ENCODE results near the gene DVL1. TPM values are rescaled to one million over a fixed set of nuclear protein-coding genes. Genes with fewer than 3 reads are reported as not detected.
A peak's percentile ranks its signal among the peaks of the same experiment; 100 is the strongest.

DVL1 gene
- total and polyA plus RNA-seq, 7 donors = 25.8 to 85.0 (median 58.9) TPM

DNA sequence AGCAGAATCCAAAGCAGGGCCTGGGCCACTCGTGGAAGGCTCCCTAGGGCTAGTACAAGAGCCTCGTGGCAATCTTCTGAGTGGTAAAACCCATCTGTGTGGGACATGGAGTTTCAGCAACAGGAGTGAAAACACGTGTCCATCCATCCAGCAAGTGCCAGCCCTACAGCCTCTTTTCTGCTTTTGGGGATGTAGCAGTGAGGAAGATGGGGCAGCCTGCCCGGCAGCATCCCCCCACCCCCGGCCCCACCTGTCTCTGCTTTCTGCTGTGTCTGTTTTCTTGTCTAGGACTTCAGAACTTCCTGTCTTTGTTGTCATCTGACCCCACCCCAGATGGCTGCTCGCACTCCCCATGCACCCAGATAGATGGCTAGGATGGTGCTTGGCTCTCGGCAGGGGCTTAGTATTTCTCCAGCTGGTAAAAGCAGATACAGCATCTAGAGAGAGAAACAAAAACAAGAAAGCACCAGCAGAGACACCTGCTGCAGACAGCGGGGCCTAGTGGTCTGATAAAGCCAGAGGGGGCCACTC lies 23.1 kb downstream of the DVL1 start:
- no peak for DNase-seq
- WGBS, 2 donors = 46 to 64% methylated on average over 8 of the region's 8 CpGs
- H3K4me1 ChIP-seq = peaks cover 3 to 52% (median 45%) of the 10 kb centered on the region in 4 donors
- H3K27me3 ChIP-seq = no peaks in the 10 kb centered on the region
- H3K36me3 ChIP-seq = peaks cover 0 to 31% (median 13%) of the 10 kb centered on the region in 4 donors
- H3K9me3 ChIP-seq = no peaks in the 10 kb centered on the region
- peak overlapping the region in 1 of 4 donors; percentile 100 for H3K4me3 ChIP-seq
- intact Hi-C loops (cut with DNase I) = no loop called here
- TF ChIP-seq, protein P1, sequence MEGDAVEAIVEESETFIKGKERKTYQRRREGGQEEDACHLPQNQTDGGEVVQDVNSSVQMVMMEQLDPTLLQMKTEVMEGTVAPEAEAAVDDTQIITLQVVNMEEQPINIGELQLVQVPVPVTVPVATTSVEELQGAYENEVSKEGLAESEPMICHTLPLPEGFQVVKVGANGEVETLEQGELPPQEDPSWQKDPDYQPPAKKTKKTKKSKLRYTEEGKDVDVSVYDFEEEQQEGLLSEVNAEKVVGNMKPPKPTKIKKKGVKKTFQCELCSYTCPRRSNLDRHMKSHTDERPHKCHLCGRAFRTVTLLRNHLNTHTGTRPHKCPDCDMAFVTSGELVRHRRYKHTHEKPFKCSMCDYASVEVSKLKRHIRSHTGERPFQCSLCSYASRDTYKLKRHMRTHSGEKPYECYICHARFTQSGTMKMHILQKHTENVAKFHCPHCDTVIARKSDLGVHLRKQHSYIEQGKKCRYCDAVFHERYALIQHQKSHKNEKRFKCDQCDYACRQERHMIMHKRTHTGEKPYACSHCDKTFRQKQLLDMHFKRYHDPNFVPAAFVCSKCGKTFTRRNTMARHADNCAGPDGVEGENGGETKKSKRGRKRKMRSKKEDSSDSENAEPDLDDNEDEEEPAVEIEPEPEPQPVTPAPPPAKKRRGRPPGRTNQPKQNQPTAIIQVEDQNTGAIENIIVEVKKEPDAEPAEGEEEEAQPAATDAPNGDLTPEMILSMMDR (IDR thresholded peaks at IDR 0.05) = no peak
- no peak for TF ChIP-seq POLR2A (IDR thresholded peaks at IDR 0.05)
- H3K27ac ChIP-seq = peak overlapping the region in 1 of 4 donors; percentile 90

DNA sequence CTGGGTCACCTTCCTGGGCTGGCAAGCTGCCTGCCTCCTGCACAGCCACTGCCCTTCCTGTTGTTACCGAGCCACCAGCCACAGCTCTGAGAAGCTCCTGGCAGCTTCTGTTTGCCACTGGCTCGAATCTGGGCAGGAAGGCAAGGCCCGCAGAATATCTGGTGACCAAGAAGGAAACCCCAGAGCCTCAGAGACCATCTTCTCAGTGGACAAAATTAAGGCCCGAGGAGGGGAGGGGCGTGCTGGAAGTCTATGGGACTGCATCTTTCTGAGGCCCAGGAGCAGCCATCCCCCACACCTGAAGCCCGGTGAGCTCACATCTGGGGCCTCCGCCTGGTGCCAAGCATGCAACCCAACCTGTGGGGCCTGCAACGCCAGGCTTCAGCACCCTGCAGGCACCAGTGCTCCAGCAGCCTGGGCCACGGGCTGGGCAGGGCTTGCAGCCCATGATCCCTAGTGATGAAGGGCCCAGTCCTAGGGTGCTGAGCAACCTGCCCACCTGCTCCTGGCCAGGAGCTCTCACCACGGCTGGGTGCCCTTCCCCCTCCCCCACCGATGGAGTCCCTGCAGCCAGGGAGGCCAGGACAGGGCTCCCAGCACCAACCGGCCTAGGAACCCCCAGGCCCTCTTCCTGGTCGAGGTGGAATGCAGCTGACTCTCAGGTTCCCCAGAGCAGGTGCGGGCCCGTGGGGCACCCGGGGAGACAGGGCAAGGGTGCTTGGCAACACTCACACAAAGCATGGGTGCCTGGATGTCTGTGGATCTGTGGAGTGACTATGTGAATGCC lies 23.7 kb downstream of the DVL1 start:
- peak overlapping the region; percentile 87 to 100 (median 98) for H3K4me3 ChIP-seq
- peak overlapping the region; percentile 90 to 94 (median 92) for H3K27ac ChIP-seq
- intact Hi-C loops (cut with DNase I) = loop anchor here (2.0 kb wide), 1 partner anchor 23 kb away; the partner anchor contains the start of gene DVL1
- H3K4me1 ChIP-seq = peaks cover 3 to 53% (median 46%) of the 10 kb centered on the region in 4 donors
- 13 to 60% methylated on average over 16 of the region's 16 CpGs for WGBS, 2 donors
- H3K36me3 ChIP-seq = peaks cover under 1 to 36% (median 13%) of the 10 kb centered on the region in 4 donors
- TF ChIP-seq, protein P1 (IDR thresholded peaks at IDR 0.05) = no peak
- no peak for TF ChIP-seq POLR2AphosphoS5 (IDR thresholded peaks at IDR 0.05)
- no peak for TF ChIP-seq EP300 (IDR thresholded peaks at IDR 0.05)
- TF ChIP-seq POLR2A (IDR thresholded peaks at IDR 0.05) = no peak
- H3K27me3 ChIP-seq = no peaks in the 10 kb centered on the region
- DNase-seq = peak; percentile 79
- no peaks in the 10 kb centered on the region for H3K9me3 ChIP-seq

DNA sequence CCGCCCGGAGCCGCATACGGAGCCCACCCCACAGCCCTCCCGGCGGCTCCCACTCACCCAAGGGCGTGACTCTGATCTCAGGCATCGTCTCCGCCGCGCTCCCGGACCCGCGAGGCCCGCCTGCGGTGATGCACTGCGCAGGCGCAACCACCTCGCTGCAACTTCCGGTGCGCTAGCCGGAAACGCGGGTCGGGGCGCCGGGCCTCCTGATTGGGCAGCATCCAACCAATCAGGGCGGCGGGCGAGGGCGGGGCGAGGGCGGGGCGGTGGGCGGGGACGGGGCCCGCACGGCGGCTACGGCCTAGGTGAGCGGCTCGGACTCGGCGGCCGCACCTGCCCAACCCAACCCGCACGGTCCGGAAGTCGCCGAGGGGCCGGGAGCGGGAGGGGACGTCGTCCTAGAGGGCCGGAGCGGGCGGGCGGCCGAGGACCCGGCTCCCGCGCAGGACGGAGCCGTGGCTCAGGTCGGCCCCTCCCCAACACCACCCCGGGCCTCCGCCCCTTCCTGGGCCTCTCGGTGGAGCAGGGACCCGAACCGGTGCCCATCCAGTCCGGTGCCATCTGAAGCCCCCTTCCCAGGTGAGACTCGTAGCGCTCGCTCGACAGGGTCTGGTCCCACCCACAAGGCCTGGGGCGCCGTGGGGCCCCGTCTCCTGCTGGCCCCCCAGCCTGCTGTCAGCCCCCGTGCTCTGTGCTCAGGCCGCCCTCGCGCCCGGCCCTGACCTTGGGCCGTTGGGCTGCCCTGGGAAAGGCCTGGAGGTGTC lies 24.5 kb downstream of the DVL1 start, which contains the start of the genes CPTP and INTS11:
TSS of gene CPTP (plus strand) at position 279 of the 764 bp plus-strand sequence. CDS start 2,109 bp downstream, outside the sequence.
TSS of gene INTS11 (minus strand) at position 137 of the 764 bp plus-strand sequence. CDS start at position 85, 52 bp downstream.
- TF ChIP-seq EP300 (IDR thresholded peaks at IDR 0.05) (no peak), POLR2AphosphoS5 (IDR thresholded peaks at IDR 0.05) (peak; percentile 90 to 96 (median 94)), POLR2A (IDR thresholded peaks at IDR 0.05) (peak; percentile 53 to 79)
- TF ChIP-seq, protein P1 (IDR thresholded peaks at IDR 0.05) = no peak
- 0 to 4% methylated on average over 84 of the region's 84 CpGs for WGBS, 2 donors
- Histone ChIP-seq H3K27ac (peak within 1 kb of the TSS; percentile 90 to 94 (median 92)), H3K9me3 (no peaks in the 10 kb centered on the region), H3K27me3 (no peaks in the 10 kb centered on the region), H3K4me3 (peak within 1 kb of the TSS; percentile 87 to 100 (median 98)), H3K4me1 (peaks cover 3 to 59% (median 47%) of the 10 kb centered on the region in 4 donors), H3K36me3 (peaks cover 8 to 44% (median 16%) of the 10 kb centered on the region in 4 donors)
- intact Hi-C loops (cut with DNase I) = loop anchor here (2.0 kb wide), 1 partner anchor 24 kb away; the partner anchor contains the start of gene DVL1
- peak; percentile 97 for DNase-seq

DNA sequence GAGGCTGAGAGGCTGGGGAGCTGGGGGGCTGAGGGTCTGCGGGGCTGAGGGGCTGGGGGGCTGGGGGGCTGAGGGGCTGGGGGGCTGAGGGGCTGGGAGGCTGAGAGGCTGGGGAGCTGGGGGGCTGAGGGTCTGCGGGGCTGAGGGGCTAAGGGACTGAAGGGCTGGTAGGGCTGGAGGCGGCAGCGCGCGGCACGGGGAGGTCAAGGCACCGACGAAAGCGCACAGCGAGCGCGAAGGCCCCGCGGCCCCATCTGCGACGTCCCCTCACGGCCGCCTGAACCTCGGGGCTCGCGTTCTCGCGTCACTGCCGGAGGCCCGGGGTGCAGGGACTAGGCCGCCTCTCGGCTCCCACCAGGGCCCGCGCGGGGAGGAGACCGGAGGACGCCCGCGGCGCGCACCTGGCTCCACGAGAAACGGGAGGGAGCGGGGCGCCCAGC lies 25.1 kb downstream of the DVL1 start:
- H3K27me3 ChIP-seq = no peaks in the 10 kb centered on the region
- H3K36me3 ChIP-seq = peaks cover 11 to 50% (median 16%) of the 10 kb centered on the region in 4 donors
- H3K4me3 ChIP-seq = peak overlapping the region; percentile 87 to 100 (median 98)
- H3K27ac ChIP-seq = peak overlapping the region; percentile 90 to 94 (median 92)
- peaks cover 3 to 63% (median 51%) of the 10 kb centered on the region in 4 donors for H3K4me1 ChIP-seq
- 1% methylated on average over 41 of the region's 41 CpGs for WGBS, 2 donors
- no peak for TF ChIP-seq POLR2A (IDR thresholded peaks at IDR 0.05)
- TF ChIP-seq, protein P1 (IDR thresholded peaks at IDR 0.05) = no peak
- H3K9me3 ChIP-seq = no peaks in the 10 kb centered on the region
- intact Hi-C loops (cut with DNase I) = loop anchor here (2.0 kb wide), 1 partner anchor 25 kb away; the partner anchor contains the start of gene DVL1
- DNase-seq = no peak

Measured in sigmoid colon (tissue), 7 donors.